Duodenal mucosa (tissue), 2 donors: ENCODE measurements around the gene NARF.
A peak's percentile ranks its signal among the peaks of the same experiment; 100 is the strongest.

ENCODE experiments used
- H3K27ac ChIP-seq: one replicate; pipeline ENCODE4 v1.7.0; 2013; ENCODE audit warnings: low read depth, low read length
- H3K27me3 ChIP-seq, 2 donors: one replicate each; pipeline ENCODE4 v1.7.0; 2013; ENCODE audit warnings: low read length in 2 of 2, control low read depth in 1 of 2; ENCODE audit not compliant: insufficient read depth in 2 of 2, control insufficient read depth in 1 of 2
- H3K36me3 ChIP-seq, 2 donors: one replicate each; pipeline ENCODE4 v1.7.0; 2013; ENCODE audit warnings: low read length in 2 of 2, control low read depth in 1 of 2; ENCODE audit not compliant: insufficient read depth in 2 of 2, control insufficient read depth in 1 of 2
- H3K4me1 ChIP-seq, 2 donors: one replicate each; pipeline ENCODE4 v1.7.0; 2013; ENCODE audit warnings: low read length in 2 of 2, control low read depth in 1 of 2; ENCODE audit not compliant: insufficient read depth in 2 of 2, control insufficient read depth in 1 of 2
- H3K4me3 ChIP-seq, 2 donors: one replicate each; pipeline ENCODE4 v1.7.0; 2013; ENCODE audit warnings: low read length in 2 of 2, low read depth in 1 of 2
- H3K9ac ChIP-seq, 2 donors: one replicate each; pipeline ENCODE4 v1.7.0; 2013; ENCODE audit warnings: low read length in 2 of 2, low read depth in 1 of 2
- H3K9me3 ChIP-seq, 2 donors: one replicate each; pipeline ENCODE4 v1.7.0; 2013; ENCODE audit warnings: low read length in 2 of 2, control low read depth in 1 of 2; ENCODE audit not compliant: control insufficient read depth in 1 of 2

The NARF gene

DNA sequence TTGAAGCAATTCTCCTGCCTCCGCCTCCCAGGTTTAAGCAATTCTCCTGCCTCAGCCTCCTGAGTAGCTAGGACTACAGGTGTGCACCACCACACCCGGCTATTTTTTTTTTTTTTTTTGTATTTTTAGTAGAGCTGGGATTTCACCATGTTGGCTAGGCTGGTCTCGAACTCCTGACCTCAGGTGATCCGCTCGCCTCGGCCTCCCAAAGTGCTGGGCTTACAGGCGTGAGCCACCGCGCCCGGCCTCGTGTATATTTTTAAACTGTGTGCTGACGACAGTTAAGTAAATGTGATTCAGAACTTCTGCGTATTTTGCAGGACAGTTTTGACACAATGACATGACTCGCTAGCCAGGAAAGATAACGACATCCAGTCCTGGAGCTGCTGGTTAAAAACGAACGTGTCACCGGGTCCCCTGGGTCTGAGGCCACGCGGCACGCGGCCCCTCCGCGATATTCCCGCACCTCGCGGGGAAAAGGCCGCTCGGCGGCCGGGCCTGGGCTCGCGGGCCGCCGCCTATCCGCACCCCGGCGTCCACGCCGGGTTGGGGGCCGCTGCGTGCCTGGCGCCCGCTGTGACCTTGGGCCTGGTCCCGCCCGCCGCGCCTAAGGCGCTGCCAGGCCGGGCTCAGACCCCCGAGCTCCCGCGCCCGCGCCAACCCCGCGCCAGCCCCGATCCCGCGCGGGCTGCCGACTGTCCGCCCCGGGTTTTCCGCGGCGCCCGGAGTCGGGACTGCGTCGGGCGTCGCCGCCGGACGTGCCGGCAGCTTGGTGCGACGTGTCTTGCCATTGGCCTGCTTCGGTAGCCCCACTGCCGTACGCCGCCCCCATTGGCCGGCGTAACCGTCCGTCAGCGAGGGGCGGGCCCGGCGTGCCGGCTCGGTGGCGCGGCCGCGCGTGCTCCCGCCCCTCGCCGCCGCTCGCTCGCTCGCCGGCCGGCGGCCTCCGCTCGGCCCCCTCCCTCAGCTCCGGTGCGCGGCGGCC lies 60.6 kb downstream of the NARF start, which contains the start of gene FOXK2:
Gene FOXK2 (plus strand): TSS at position 907 of the 985 bp plus-strand sequence. CDS start 157 bp downstream, outside the sequence.
- H3K9ac ChIP-seq: peak within 1 kb of the TSS; percentile 56 to 72
- peak within 1 kb of the TSS; percentile 72 to 84 for H3K4me3 ChIP-seq
- H3K4me1 ChIP-seq: peaks cover 6 to 11% of the 10 kb centered on the region in 2 donors
- H3K36me3 ChIP-seq: no peaks in the 10 kb centered on the region
- no peaks in the 10 kb centered on the region for H3K27me3 ChIP-seq
- H3K9me3 ChIP-seq: no peaks in the 10 kb centered on the region
- H3K27ac ChIP-seq: peak within 1 kb of the TSS; percentile 87

DNA sequence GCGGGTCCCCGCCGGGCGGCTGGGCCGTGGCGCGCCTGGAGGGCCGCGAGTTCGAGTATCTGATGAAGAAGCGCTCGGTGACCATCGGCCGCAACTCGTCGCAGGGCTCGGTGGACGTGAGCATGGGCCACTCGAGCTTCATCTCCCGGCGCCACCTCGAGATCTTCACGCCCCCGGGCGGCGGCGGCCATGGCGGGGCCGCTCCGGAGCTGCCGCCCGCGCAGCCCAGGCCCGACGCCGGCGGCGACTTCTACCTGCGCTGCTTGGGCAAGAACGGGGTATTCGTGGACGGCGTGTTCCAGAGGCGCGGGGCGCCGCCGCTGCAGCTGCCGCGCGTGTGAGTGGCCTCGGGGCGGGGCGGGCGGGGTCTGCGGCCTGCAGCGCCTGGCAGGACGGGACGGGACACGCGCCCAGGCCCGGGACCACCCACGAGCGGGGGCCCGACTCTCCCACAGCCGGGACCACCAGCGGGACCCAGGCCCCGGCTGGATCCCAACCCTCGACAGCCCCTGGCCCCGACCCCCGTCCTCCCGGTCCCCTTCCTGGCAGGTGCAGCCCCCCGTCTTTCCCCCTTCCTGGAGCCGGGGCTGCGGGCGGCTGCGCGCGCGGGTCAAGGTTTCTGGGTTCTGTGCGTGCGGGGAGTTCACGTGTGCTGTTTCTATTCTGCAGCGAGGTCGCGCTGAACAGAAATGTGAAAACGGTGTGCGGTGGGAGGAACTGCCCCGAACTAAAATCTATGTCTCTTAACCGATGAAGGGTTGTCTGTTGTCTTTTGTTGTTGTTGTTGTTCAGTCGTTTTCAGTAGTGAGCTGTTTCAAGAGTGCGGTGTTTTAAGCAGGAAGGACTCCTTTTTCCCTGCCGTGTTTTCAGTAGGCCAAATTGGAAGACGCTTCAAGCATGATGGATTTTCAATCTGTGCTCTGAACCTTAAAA lies 61.7 kb downstream of the NARF start:
- Histone ChIP-seq H3K36me3 (no peaks in the 10 kb centered on the region), H3K27ac (peak overlapping the region; percentile 32), H3K9me3 (no peaks in the 10 kb centered on the region), H3K9ac (peak overlapping the region; percentile 54 to 67), H3K27me3 (no peaks in the 10 kb centered on the region), H3K4me1 (peaks cover 6 to 20% of the 10 kb centered on the region in 2 donors), H3K4me3 (peak overlapping the region; percentile 72 to 84)

DNA sequence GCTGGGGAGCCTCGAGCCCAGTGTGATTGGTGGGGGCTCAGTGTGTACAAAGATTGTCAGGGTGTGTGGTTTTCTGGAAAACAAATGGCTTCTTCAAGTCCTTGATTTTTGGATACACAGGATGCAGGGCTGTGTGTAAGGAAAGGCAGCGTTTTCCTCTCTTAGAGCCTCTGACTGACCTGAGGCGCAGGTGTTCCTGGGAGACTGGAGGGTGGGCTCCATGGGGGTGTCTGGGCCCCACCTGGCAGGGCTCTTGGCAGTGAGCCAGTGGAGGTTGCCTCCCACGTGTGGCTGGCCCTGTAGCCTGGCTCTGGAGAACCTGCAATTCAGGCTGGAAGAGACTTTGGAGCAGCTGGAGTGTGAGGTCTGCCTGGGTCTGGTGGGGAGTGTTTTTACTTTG lies 66.0 kb downstream of the NARF start:
- Histone ChIP-seq H3K4me1 (peaks cover 14 to 40% of the 10 kb centered on the region in 2 donors), H3K27ac (no peak overlapping the region), H3K27me3 (no peaks in the 10 kb centered on the region), H3K9ac (peak overlapping the region in 1 of 2 donors; percentile 32), H3K9me3 (no peaks in the 10 kb centered on the region), H3K36me3 (no peaks in the 10 kb centered on the region), H3K4me3 (no peak overlapping the region)

DNA sequence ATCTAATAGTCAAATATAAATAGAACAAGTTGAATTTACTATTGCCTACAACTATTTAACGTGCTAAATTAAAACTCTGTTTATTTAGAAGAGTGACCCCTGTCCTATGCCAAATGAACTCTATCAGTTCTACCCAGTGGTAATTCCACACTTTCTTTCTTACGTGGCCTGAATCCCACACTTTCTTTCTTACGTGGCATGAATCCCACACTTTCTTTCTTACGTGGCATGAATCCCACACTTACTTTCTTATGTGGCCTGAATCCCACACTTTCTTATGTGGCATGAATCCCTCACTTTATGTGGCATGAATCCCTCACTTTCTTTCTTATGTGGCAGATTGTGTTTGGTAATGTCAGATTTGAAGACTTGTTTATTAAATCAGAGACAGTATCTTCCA lies 67.2 kb downstream of the NARF start:
- no peak overlapping the region for H3K27ac ChIP-seq
- H3K4me1 ChIP-seq: peaks cover 12 to 42% of the 10 kb centered on the region in 2 donors
- H3K9me3 ChIP-seq: no peaks in the 10 kb centered on the region
- no peak overlapping the region for H3K9ac ChIP-seq
- H3K4me3 ChIP-seq: no peak overlapping the region
- no peaks in the 10 kb centered on the region for H3K36me3 ChIP-seq
- H3K27me3 ChIP-seq: no peaks in the 10 kb centered on the region

DNA sequence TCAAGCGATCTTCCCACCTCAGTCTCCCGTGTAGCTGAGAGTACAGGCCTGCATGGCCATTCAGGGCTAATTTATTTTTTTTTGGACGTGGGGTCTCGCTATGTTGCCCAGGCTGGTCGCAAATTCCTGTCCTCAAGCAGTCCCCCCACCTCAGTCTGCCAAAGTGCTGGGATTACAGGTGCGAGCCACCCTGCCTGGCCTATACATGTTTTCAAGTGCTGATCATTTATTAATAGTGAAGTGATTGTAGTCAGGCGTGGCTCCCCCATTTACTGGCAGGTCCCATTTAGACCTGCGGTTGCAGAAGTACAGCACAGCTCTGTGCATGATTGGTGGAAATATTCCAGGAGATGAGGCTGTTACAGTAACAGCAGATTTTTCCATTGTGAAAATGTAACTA lies 69.4 kb downstream of the NARF start:
- Histone ChIP-seq H3K4me1 (peaks cover 16 to 42% of the 10 kb centered on the region in 2 donors), H3K36me3 (no peaks in the 10 kb centered on the region)

DNA sequence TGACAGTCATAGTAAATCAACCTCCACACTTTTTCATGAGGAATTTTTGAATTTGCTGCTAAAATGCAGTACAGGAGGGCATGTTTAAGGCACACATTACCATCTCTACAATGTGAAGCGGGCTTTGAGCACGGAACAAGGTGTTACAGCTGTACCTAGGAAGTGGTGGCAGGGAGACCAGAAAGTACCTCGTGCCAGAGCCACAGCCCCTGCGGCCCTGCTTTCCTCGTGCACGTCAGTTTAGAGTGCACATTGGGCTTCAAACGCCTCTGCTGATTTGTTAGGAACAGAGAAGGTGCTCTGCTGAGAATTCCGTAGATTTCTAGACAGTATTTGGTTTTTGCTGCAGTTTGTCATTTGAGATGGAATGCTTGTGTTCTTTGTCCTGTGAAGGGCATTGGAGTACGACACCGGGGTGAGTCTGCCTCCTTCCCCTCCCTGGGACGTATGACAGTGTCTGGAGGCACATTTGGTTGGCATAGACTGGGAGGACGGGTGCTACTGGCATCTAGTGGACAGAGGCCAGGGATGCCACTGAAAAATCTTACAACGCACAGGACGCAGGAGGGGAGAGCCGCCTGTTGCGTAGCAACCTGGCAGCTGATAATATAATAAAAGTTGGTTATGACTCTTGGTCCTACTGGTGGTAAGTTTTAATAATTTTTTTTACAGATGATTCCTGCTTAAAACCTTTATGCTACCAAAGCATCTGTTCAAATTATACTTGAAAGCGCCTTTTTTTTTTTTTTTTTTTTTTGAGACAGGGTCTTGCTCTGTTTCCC lies 70.1 kb downstream of the NARF start:
- peaks cover 16 to 39% of the 10 kb centered on the region in 2 donors for H3K4me1 ChIP-seq
- no peak overlapping the region for H3K4me3 ChIP-seq
- no peaks in the 10 kb centered on the region for H3K27me3 ChIP-seq
- no peak overlapping the region for H3K9ac ChIP-seq
- H3K36me3 ChIP-seq: no peaks in the 10 kb centered on the region
- H3K9me3 ChIP-seq: no peaks in the 10 kb centered on the region
- H3K27ac ChIP-seq: no peak overlapping the region

More for the DNA sequence above, 69.4 kb downstream of the NARF start:
- Histone ChIP-seq H3K9ac (no peak overlapping the region), H3K27me3 (no peaks in the 10 kb centered on the region), H3K4me3 (no peak overlapping the region), H3K9me3 (no peaks in the 10 kb centered on the region), H3K27ac (no peak overlapping the region)

DNA sequence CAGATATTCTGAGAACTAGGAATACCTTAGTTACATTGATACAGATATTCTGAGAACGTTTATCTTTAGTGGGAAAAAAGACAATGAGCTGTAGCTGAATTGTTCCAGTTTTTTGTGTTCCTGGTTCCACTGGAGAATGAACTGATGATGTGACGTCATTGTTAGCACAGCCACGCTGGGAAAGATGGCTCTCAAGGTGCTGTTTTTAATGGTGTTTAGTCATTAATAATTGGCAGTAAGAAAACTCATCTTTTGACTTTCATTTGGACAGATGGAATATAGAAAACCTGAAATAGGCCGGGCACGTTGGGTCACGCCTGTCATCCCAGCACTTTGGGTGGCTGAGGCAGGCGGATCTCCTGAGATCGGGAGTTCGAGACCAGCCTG lies 71.4 kb downstream of the NARF start:
- no peaks in the 10 kb centered on the region for H3K9me3 ChIP-seq
- no peaks in the 10 kb centered on the region for H3K36me3 ChIP-seq
- H3K4me1 ChIP-seq: peaks cover 16 to 33% of the 10 kb centered on the region in 2 donors
- H3K9ac ChIP-seq: no peak overlapping the region
- H3K27me3 ChIP-seq: no peaks in the 10 kb centered on the region
- no peak overlapping the region for H3K27ac ChIP-seq
- H3K4me3 ChIP-seq: no peak overlapping the region

DNA sequence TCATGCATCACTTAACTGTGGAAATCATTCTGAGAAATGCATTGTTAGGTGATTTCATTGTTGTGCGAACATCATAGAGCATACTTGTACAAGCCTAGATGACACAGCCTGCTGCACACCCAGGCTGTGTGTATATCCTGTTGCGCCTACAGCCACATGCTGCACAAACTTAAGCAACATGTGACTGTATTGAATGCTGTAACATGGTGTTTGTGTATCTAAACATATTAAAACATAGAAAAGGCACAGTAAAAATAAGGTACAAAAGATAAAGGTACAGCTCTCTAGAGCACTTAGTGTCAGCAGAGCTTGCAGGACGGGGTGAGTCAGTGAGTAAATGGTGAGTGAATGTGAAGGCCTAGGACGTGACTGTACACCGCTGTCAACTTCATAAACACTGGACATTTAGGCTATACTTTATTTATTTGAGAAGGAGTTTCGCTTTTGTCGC lies 72.9 kb downstream of the NARF start:
- Histone ChIP-seq H3K9me3 (no peaks in the 10 kb centered on the region), H3K4me3 (no peak overlapping the region), H3K4me1 (peaks cover 29 to 31% of the 10 kb centered on the region in 2 donors), H3K36me3 (no peaks in the 10 kb centered on the region), H3K27ac (no peak overlapping the region), H3K9ac (no peak overlapping the region), H3K27me3 (no peaks in the 10 kb centered on the region)

DNA sequence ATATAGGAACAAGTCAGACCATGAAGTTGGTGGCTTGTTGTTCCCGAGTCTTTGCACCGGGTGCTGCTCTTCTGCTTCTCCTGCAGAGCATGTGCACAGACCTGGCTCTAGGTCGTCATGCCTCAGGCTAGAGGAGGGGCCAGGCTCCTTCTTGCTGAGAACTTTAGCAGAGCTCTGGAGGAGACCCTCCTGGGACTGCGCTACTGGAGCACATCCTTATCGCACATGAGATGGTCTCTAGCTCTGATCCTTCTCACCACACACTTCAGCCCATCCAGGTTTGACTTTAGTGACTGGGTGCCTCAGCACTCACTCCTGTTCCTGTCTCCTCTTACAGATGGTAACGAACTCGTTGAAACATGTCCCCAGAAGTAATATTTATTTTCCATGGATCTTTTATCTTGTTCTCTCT lies 75.9 kb downstream of the NARF start:
- H3K4me3 ChIP-seq: no peak overlapping the region
- no peaks in the 10 kb centered on the region for H3K27me3 ChIP-seq
- peaks cover 28 to 33% of the 10 kb centered on the region in 2 donors for H3K4me1 ChIP-seq
- no peaks in the 10 kb centered on the region for H3K36me3 ChIP-seq
- no peaks in the 10 kb centered on the region for H3K9me3 ChIP-seq
- H3K27ac ChIP-seq: no peak overlapping the region
- no peak overlapping the region for H3K9ac ChIP-seq
